ENCODE measurements around the gene DRD2.

DNA sequence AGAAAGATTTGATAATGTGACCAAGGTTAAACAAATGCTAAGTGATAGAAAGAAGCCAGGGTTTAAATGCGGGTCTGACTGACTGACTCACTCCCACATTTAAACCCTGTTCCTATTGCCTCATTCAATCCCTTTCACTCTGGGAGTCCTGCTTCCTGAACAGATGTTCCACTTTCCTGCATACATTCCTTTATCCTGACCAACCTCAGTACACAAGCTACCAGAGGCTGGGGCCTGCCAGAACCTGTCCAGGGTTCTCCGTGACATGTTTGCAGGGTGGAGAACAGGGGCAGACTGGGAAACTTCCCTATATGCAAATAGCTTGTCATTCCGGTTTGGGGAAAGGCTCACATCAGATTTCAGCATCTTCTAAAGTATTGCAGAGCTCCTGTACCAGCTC is 90.6 kb downstream of the DRD2 start:
- TF ChIP-seq, protein P1, sequence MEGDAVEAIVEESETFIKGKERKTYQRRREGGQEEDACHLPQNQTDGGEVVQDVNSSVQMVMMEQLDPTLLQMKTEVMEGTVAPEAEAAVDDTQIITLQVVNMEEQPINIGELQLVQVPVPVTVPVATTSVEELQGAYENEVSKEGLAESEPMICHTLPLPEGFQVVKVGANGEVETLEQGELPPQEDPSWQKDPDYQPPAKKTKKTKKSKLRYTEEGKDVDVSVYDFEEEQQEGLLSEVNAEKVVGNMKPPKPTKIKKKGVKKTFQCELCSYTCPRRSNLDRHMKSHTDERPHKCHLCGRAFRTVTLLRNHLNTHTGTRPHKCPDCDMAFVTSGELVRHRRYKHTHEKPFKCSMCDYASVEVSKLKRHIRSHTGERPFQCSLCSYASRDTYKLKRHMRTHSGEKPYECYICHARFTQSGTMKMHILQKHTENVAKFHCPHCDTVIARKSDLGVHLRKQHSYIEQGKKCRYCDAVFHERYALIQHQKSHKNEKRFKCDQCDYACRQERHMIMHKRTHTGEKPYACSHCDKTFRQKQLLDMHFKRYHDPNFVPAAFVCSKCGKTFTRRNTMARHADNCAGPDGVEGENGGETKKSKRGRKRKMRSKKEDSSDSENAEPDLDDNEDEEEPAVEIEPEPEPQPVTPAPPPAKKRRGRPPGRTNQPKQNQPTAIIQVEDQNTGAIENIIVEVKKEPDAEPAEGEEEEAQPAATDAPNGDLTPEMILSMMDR (IDR thresholded peaks at IDR 0.05) = no peak
- no peak for TF ChIP-seq POLR2A (IDR thresholded peaks at IDR 0.05)

Measured in body of pancreas (tissue), 4 donors.